PC-9 (cell line): ENCODE measurements around the gene TSHZ2.

ENCODE experiments used
- EZH2 ChIP-seq: fragments of 200-600 bp; sonication (generic); IDR thresholded peaks from 2 replicates; pipeline ENCODE4 v1.8.0; 2017; ENCODE audit warnings: antibody characterized with exemption, low read depth
- TF ChIP-seq, protein P1 (sequence below): fragments of 200-600 bp; sonication (generic); conservative IDR thresholded peaks from 2 replicates; pipeline ENCODE4 v1.6.1; 2017; ENCODE audit warnings: mixed run types, antibody characterized with exemption, mild to moderate bottlenecking, moderate library complexity

DNA sequence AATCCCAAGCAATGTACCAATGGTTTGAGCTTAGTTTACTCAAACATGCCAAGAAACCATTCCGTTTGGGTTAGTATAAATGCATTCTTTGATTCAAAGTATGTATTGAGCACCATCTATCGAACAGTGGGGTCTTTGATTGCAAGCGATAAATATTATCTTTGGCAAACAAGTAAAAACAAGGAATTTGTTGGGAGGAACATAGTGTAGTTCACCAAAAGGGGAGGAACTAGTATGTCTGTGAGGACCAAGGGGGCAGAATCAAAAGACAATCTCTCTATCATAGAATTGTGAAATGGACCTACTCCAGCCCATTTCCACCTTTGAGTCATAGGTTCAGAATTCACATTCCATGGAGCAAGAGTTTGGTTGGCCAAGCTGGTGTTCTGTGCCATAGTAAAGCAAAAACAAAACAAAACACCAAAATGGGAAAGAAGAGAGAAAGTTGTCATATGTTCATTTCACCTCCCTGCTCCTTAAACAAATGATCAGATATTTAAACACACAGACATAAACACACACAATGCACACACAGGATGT lies 266.0 kb downstream of the TSHZ2 start:
- TF ChIP-seq, protein P1, sequence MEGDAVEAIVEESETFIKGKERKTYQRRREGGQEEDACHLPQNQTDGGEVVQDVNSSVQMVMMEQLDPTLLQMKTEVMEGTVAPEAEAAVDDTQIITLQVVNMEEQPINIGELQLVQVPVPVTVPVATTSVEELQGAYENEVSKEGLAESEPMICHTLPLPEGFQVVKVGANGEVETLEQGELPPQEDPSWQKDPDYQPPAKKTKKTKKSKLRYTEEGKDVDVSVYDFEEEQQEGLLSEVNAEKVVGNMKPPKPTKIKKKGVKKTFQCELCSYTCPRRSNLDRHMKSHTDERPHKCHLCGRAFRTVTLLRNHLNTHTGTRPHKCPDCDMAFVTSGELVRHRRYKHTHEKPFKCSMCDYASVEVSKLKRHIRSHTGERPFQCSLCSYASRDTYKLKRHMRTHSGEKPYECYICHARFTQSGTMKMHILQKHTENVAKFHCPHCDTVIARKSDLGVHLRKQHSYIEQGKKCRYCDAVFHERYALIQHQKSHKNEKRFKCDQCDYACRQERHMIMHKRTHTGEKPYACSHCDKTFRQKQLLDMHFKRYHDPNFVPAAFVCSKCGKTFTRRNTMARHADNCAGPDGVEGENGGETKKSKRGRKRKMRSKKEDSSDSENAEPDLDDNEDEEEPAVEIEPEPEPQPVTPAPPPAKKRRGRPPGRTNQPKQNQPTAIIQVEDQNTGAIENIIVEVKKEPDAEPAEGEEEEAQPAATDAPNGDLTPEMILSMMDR, result no peak
- no peak for TF ChIP-seq EZH2
